Measurements from ENCODE around the gene SMCO2. TPM values are rescaled to one million over a fixed set of nuclear protein-coding genes. Genes with fewer than 3 reads are reported as not detected.

The SMCO2 gene
- total RNA-seq, 3 donors from 2014 or later, result not detected

GRCh38 chr12:27549236-27549800, 102.8 kb downstream of the SMCO2 start:
- ATAC-seq (peak; percentile 35), DNase-seq (no peak)
- Histone ChIP-seq H3K4me3 (no peak overlapping the region), H3K4me1 (ENCODE audit: low read depth) (no peaks in the 10 kb centered on the region), H3K36me3 (ENCODE audit: low read depth) (no peaks in the 10 kb centered on the region), H3K9me3 (no peaks in the 10 kb centered on the region)
- intact Hi-C loops (cut with DNase I, micrococcal nuclease), result no loop called here
- TF ChIP-seq CTCF (IDR thresholded peaks at IDR 0.05), result no peak

- H3K36me3 ChIP-seq (ENCODE audit: low read depth), result no peaks in the 10 kb centered on the region
- intact Hi-C loops (cut with DNase I, micrococcal nuclease), result no loop called here
- no peak overlapping the region for H3K4me3 ChIP-seq
- DNase-seq, result peak; percentile 46 to 77 (median 51)
- TF ChIP-seq CTCF (IDR thresholded peaks at IDR 0.05), result no peak
- H3K9me3 ChIP-seq, result no peaks in the 10 kb centered on the region
- H3K4me1 ChIP-seq (ENCODE audit: low read depth), result no peaks in the 10 kb centered on the region
- peak; percentile 92 for ATAC-seq
Observed at GRCh38 chr12:27549801-27550652, 103.5 kb downstream of the SMCO2 start.

GRCh38 chr12:27550653-27550975, 104.1 kb downstream of the SMCO2 start:
- TF ChIP-seq CTCF (IDR thresholded peaks at IDR 0.05), result no peak
- intact Hi-C loops (cut with DNase I, micrococcal nuclease), result no loop called here
- ATAC-seq (no peak), DNase-seq (no peak)
- Histone ChIP-seq H3K9me3 (no peaks in the 10 kb centered on the region), H3K4me3 (no peak overlapping the region), H3K4me1 (ENCODE audit: low read depth) (no peaks in the 10 kb centered on the region), H3K36me3 (ENCODE audit: low read depth) (no peaks in the 10 kb centered on the region)

- H3K4me3 ChIP-seq, result no peak overlapping the region
- no peak for TF ChIP-seq CTCF (IDR thresholded peaks at IDR 0.05)
- ATAC-seq (no peak), DNase-seq (no peak)
- H3K9me3 ChIP-seq, result no peaks in the 10 kb centered on the region
- no peaks in the 10 kb centered on the region for H3K36me3 ChIP-seq (ENCODE audit: low read depth)
- H3K4me1 ChIP-seq (ENCODE audit: low read depth), result no peaks in the 10 kb centered on the region
- intact Hi-C loops (cut with DNase I, micrococcal nuclease), result no loop called here
Observed at GRCh38 chr12:27551172-27551840, 104.8 kb downstream of the SMCO2 start.

Other genes starting within 250 kb of the SMCO2 start
- 10 to 100 TPM; 45.2 to 69.4 (median 53.6) TPM for gene STK38L, start 202.4 kb upstream of the SMCO2 start, total RNA-seq
- gene BMAL2, start 113.9 kb upstream of the SMCO2 start, total RNA-seq, result 1 to 10 TPM; 2.2 to 3.9 (median 3.6) TPM
- 10 to 100 TPM; 37.0 to 79.4 (median 40.4) TPM for gene PPFIBP1, start 77.5 kb downstream of the SMCO2 start, total RNA-seq
- 10 to 100 TPM; 14.3 to 51.4 (median 51.1) TPM for gene REP15, start 249.7 kb downstream of the SMCO2 start, total RNA-seq

Data from mucosa of descending colon (tissue), 3 donors.